Left renal pelvis (tissue), 4 donors: ENCODE measurements around the gene ITPKB. TPM values are rescaled to one million over a fixed set of nuclear protein-coding genes. Genes with fewer than 3 reads are reported as not detected.
A peak's percentile ranks its signal among the peaks of the same experiment; 100 is the strongest.

Experiments
- DNase-seq, 4 donors: peaks; one replicate each; pipeline ENCODE4 v3.0.0-alpha.2; 2013; ENCODE audit warnings: low read depth in 4 of 4, low spot score in 3 of 4
- polyA plus RNA-seq, 4 donors: library from polyadenylated mRNA; unstranded; fragments of 120-200 nt; gene quantifications; one replicate each; pipeline ENCODE4 v1.2.1, GENCODE V29; 2013; ENCODE audit not compliant: insufficient read length in 4 of 4

ITPKB gene
- polyA plus RNA-seq, 4 donors: 22.5 to 26.3 (median 23.4) TPM

DNA sequence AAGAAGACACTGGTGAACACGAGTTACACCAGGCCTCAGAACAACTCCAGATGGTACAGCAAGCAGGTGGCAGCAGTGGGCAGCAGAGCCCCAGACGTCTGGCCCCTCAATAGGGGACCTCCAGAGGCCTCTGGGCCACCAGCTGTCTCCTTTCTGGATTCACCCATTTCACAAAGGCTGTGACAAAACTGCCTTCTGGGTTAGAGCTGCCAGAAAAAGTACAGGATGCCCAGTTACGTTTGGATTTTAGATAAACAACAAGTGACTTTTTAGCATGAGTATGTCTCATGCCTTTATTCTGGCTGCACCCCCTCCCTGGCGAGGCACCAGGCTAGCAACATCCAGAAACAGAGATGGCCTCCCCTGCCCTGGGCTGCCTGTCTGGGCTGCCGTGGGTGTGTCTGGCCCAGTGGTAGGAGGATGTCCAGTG is 30.1 kb downstream of the ITPKB start:
- no peak for DNase-seq

DNA sequence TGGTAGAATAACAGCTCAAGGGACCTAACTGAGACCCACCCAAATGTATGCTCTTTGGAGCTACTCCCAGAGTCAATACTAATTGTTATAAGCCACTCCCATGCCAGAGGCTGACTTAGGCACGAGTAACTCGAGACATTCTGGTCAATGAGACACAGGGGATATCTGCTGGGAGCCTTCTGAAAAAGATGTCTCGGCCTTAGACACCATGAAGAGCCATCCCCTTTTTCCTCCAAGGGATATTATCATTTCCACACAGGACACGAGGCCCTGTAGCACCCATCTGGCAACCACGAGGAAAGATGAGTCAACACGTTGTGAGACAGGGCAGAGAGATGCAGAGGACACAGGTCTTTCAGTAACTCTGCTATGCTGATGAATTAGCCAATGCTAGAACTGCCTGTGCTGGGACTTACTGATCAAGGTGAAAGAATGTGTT is 30.7 kb downstream of the ITPKB start:
- no peak for DNase-seq

DNA sequence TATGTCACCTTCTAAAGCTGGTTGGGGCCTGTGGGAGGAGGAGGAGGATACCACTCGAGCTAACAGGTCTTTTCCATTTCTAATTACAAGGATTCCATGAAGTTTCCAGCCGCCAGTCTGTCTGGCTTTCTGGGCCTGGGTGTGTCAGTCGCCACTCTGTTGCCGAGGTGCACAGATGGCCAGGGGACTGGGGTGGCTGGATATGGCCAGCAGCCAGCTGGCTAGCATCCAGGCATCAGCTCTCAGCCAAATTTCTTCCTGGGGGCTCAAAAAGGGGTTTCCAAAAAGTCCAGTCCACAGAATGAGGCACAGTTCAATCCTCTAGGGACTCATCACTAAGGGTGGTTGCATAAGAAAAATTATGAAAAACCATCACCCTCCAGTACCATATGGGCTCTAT is 32.4 kb downstream of the ITPKB start:
- DNase-seq: no peak

DNA sequence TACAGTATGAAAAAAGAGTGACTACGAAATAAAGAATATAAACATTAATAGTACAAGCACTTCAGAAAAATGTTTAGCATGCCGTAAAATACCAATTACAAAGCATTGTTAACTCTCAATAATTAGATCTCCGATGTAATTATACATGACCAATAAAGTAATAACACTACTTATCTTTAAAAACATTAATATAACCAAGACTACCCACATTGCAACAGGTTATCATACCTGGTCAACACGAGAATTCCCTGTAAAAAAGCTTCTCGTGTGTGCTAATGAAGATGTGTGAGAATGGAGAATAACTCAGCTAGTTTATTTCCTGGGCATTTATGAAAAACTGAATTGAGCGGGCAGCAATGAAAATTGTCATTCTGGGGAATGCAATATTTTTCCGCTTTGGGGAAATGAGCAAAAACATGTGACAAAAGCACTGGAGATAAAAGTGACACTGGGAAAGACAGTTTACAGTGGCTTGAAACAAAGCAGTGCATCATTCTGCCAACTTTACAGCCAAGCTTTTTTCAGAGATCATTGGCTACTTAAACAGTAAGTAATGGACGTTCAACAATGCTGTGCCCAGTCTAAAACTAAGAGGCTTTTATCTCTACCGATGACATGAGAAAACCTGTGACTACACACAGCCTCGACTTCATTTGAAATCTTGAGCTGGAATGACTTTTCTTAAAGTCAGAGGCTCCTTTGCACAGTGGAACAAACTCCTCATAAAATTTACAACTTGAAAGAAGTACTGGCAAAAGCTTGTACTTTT is 34.7 kb downstream of the ITPKB start:
- DNase-seq: no peak

DNA sequence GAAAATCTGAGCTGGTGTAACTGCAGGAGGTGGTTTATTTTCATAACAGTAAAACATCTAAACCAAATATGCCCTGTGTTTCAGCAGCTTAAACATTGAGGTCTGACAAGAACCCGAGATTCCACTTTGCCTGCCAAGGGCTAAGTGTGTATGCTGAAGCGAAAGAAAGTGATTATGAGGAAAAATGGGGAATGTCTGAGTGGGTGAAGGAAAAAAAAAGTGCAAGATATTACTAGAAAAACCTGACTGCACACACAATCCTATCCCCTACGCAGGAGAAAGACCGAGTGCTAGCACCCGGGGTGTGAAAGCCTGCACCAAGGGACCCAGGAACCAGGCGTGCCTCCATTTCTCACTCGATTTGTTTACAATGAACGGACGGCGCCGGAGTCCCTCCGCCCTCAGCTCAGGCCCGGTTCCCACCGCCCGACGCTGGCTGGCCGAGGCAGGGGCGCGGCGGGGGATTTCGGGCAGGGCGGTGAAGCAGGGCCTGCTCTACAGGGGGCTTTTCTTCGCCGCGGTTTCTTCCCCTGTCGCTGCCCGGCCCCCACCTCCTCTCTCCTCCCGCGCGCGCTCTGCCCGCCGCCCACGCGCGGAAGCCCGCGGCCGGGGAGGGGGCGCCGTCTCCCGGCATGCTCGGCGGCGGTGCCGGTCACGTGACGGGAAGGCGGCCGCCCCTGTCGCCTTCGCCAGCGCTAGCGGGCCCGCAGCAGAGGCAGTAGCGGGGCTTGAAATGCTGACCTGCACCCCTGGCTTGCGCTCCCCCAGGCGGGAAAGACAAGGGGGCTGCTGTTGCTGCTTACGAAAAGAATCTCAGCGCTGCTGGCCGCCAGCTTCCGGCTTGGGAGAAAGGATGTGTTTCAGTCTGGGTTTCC is 35.9 kb downstream of the ITPKB start:
- DNase-seq: peak in 3 of 4 donors; percentile 39 to 67 (median 67)

DNA sequence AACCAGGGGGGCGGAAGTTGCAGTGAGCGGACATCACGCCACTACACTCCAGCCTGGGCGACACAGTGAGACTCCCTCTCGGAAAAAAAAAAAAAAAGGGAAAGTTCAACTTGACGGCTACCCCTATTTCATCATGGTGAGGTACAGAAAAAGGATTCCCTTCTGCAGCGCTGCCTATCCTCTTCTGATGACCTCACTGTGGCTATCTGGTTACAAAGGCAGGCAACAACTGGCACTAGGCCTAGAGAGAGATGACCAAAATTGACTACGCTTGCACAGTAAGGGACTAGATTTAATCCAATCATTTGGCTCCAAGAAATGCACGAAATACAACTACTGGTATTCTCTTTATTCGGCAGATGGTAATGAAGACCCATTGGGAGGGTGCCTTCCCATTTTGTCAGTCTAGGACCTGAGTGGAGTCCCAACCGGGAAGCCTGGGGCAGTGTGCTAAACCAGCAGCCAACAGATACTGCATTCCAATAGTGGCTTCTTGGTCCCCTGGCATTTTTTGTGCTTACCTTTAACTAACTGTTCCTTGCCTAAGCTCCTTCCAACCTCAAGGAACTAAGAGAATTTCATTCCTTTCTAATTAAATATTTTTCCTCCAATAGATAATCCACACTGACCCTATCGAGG is 36.6 kb downstream of the ITPKB start:
- no peak for DNase-seq

DNA sequence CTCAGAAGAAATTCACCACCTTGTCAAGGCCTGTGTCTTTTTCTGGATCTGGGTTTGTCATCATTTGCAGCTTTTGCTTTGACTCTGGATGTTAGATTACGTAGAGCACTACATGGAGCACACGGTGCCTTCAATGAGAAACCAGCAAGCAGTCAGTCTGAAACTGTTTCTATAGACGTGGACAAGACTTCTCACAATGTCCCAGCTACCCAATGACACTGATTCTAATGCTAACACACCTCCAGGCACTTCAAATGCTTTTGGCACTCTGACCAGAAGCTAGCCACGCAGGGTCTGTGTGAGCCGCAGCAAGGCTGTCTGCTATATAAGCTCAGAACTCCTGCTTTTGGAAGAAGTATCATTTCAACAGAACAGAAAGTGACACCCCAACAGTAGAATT is 38.2 kb downstream of the ITPKB start:
- DNase-seq: no peak

DNA sequence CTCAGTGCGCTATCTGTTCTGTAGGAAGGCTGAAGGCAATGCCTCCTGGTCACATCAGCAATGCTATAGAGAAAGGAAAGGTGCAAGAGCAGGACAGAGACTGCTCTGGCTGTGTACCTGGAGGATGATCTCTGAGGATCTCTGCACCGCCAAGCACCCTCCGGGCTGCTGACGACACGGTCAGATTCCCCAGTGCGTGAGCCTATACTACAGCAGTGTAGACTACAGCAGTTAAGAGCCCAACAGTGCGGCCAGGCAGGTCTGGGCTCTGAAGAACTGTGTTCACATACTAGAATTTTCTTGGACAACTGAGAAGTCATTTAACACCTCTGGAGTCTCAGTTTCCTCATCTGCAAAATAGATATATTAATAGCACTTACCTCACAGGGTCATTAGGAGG is 39.9 kb downstream of the ITPKB start:
- no peak for DNase-seq

DNA sequence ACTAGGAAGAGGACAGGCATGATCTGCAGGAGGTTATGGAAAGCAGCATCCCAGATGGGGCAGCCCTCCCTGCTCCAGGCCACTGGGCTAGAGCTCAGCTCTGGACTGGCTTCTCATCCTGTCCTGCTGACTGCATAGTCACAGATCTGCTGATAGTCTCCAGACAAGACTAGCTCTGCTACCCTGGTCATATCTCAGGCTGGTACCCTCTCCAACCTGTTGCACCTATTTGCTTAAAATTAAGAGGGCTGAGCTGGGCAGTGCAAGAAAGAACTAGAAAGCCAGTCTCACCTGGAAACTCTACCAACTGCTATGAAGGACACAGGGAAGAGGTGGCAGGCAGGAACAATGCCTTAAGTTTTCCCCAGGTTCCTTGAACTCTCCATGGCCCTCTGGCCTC is 40.4 kb downstream of the ITPKB start:
- DNase-seq: no peak

DNA sequence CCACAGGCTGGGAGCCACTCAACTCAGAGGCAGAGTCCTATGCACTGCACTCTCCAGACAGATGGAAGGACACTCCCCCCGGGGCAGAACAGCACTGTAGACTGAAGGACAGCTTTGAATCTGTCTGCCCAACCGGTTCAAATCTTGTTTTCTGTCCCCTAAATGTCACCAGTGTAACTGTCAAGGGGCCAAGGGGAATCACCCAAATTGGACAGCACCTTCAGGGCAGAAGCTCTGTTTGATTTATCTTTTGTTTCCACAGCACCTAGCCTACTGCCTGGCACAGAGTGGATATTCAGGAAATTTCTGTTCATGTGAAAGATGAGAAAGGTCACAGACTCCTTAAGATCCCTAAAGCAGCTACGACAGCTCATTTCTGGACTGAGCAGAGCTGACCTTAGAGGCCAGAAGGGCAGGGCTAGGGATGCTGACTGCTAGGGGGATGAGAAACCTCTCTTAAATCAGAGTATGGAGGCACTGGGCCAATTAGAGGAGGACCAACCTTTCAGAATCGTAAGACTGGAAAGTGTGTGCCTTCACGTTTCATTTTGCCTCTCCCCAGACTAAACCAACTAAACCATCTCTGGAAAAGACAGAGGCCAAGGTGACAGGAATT is 41.0 kb downstream of the ITPKB start:
- no peak for DNase-seq

DNA sequence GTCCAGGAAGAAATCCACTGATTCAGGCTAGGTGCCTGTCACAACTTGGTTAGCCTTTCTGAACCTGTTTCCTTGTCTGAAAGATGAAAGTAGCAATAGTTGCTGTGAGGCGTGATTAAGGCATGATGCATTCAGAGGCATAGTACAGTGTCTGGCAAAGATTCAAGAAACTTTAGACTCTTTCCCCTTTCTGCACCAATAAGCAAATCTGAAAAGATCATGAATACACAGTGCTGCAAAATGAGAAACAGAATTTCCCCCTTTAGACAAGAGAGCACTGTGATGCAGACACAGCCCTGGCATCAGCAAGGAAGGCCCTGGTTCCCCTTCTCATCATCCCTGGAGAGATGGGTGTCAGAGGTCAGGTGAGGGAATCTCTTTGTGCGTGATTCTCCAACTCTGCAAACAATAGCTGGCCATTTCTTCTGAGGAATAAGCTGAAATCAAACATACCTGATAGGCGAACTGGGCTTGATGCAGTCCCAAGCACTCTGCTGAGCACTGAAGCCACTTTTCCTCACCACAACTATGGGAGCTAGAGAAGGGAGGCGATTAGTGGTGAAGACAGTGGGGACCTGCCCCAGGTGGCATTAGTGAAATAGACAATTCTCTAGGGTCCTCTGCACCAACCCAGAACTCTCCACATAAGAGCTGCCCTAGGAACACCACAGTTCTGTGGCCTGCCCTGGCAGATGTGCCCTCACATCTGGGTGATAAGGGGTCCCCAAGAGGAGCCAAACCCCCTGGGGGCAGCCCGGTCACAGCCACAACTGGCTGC is 41.7 kb downstream of the ITPKB start:
- DNase-seq: no peak

DNA sequence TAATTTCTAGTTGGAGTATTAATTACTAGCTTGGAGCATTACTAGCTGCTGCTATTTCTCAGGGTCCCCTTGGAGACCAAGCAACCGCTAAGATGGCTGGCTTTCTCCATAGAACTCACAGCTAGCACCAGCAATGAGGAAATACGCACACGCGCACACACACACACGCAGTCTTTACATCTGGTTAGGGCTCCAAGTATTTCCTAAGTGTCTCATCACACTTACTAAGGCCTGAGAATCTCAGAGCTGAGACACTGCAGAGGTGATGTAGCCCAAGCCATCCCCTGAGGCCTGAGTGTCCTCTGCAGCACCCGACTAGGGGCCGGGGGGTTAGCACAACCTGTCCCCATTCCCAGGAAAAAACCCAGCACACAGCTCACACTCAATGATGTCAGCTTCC is 42.5 kb downstream of the ITPKB start:
- no peak for DNase-seq

DNA sequence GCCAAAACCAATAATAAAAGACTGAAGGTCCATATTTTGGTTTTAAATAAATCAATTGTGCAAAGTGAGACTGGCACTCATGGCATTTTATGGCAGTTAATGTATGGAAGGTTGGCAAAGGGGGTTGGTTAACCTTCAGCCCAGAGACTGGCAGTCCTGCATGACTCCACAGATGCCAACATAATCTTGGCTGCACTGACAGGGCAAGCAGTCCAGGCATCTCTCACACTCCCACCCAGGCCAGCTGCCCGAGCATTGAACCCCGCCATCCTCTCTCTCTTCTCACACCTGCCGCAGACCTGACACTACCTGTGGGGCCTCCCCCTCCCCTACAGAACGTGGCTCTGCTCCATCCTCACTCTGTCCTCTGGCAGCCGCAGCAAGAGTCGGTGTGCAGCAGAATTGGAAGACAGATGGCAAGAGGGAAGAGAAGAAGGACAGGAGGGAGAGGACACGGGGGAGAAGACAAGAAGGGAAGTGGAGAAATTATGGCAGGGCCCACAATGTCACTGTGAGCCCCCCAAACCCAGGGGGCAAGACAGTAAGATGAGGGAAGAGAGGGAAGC is 43.7 kb downstream of the ITPKB start:
- DNase-seq: no peak

DNA sequence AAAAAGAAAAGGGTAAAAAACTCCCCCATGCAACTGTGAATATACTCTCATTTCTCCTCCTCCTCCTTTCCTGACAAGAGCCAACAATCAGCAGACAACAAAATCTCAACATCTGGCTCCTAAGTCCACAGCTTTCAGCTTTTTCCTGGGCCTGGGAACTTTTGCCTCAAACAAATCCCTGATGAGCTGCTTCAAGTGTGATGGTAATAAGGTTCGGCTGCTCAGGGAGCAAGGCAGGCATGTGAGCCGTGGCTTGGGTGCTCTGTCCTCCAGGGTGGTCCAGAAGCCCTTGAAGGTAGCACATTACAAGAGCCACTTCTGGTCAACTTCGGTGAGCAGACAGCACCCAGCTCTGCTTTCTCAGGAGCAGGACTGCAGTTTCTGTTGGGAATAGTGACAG is 46.3 kb downstream of the ITPKB start:
- no peak for DNase-seq

DNA sequence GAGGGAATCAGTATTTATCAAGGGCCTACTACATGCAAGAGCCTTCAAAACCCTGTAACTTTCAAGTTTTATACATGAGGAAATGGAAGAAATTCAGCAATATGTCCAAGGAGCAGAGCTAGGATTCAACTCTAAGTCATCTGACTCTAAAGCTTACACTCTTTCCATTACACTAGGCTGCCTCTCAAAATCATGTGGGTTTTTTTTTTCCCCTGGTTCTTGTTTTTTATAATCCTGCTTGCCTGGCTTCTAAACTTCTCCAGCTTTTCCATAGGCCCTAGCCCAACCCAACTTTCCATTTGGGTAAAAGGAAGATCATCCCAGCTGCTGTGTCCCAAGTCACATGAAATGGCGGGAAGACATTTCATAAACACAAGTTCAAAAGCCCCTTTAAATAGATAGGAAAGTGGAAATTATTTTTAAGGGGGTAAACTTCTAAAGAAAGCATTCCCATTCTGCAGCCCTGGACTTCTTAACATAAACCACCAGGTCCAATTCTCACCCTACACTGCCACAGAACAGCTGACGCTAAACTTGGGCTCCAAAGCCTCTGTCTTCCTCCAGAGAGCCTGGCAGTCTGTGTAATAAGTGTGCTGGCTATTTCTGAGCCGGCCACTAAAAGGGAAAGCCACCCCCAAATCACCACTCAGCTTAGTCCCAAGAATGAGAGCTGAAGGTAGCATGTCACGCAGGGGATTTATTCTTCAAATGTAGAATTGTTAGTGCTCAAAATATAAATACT is 46.9 kb downstream of the ITPKB start:
- DNase-seq: no peak

DNA sequence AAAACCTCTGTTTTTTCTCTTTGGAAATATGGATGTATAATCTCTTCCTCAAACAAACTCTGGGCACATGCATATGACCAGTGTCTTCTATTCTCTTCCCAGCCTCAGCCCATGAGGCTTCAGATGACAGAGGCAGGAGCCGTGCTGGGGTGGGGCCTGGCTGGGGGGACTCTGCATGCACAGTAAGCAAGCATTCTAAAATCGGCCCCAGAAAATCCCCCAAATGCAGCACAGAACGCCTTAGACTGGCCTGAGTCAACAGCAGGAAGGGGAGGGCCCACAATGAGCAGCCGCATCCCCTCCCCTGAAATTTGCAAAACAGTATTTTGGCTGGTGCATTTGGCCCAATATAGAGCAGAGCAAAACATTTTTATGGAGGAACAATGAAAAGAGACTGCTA is 47.8 kb downstream of the ITPKB start:
- DNase-seq: no peak

DNA sequence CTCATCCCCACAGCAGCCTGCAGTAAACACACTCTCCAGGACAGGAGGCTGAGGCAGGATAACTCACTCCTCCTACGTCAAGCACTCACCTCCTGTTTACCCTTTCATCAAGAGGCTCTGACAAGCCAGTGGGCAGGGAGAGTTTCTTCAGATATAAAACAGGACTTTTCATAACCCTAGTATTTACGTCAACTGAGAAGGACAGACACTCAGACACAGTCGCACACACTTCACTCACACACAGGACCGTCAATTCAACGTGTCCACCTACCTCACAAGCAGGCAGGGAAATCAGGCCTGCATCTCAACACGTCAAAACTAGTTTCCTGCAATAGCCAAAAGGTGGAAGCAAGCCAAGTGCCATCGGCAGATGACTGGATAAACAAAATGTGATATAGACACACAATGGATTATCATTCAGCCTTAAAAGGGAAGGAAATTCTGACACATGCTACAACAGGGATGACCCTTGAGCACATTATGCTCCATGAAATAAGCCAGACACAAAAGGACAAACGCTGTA is 48.6 kb downstream of the ITPKB start:
- DNase-seq: no peak

DNA sequence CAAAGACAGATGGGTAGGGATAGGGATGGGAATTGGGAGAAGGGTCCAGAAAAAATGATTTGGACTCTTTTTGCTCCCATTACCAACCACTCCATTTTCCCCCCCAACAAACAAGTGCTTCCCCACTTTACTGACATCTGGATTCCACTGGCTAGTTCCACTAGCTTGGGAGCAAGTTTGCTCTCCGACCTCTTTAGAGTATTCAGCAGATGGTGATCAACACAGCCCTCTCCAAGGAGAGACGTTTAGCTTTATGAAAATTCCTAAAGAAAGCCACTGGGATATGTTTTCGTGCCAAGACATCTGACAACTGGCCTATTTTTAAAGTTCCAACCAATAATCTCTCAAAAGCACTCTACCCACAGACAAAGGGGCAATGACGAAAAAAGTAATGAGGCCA is 50.3 kb downstream of the ITPKB start:
- no peak for DNase-seq
